GM21447 (cell line): ENCODE results near the gene NHP2.

Experiments used
- ATAC-seq: cut with Tn5 transposase; IDR thresholded peaks from one replicate; pipeline ENCODE4 v1.9.1; 2021; ENCODE audit not compliant: unreplicated experiment

The NHP2 gene

GRCh38 chr5:178176791-178177190, 23.1 kb upstream of the NHP2 start:
- ATAC-seq = no peak

- ATAC-seq = no peak
Observed at GRCh38 chr5:178174456-178174855, 20.8 kb upstream of the NHP2 start.

- ATAC-seq = no peak
Observed at GRCh38 chr5:178170455-178170854, 16.8 kb upstream of the NHP2 start.

GRCh38 chr5:178165581-178165980, 11.9 kb upstream of the NHP2 start:
- ATAC-seq = no peak

- peak; percentile 91 for ATAC-seq
Observed at GRCh38 chr5:178163772-178164735, 10.4 kb upstream of the NHP2 start.

- ATAC-seq = no peak
Observed at GRCh38 chr5:178162481-178162880, 8.8 kb upstream of the NHP2 start.

GRCh38 chr5:178160176-178160575, 6.5 kb upstream of the NHP2 start:
- no peak for ATAC-seq

- no peak for ATAC-seq
Observed at GRCh38 chr5:178155065-178155464, 1.4 kb upstream of the NHP2 start.

GRCh38 chr5:178152491-178153444, 917 bp downstream of the NHP2 start:
- ATAC-seq = no peak

GRCh38 chr5:178150977-178151734, 2.5 kb downstream of the NHP2 start:
- ATAC-seq = no peak

- no peak for ATAC-seq
Observed at GRCh38 chr5:178149199-178149932, 4.3 kb downstream of the NHP2 start.

- no peak for ATAC-seq
Observed at GRCh38 chr5:178147406-178147805, 6.3 kb downstream of the NHP2 start.

GRCh38 chr5:178145965-178146820, 7.5 kb downstream of the NHP2 start:
- peak; percentile 72 for ATAC-seq

GRCh38 chr5:178143901-178144300, 9.8 kb downstream of the NHP2 start:
- ATAC-seq = no peak

- ATAC-seq = no peak
Observed at GRCh38 chr5:178143246-178143645, 10.4 kb downstream of the NHP2 start.

GRCh38 chr5:178142642-178143041, 11.0 kb downstream of the NHP2 start:
- no peak for ATAC-seq

- ATAC-seq = no peak
Observed at GRCh38 chr5:178141550-178141949, 12.1 kb downstream of the NHP2 start.

GRCh38 chr5:178137991-178138390, 15.7 kb downstream of the NHP2 start:
- no peak for ATAC-seq

GRCh38 chr5:178136990-178137389, 16.7 kb downstream of the NHP2 start:
- no peak for ATAC-seq
